Measurements from ENCODE around the gene CKS2.

Gene CKS2

DNA sequence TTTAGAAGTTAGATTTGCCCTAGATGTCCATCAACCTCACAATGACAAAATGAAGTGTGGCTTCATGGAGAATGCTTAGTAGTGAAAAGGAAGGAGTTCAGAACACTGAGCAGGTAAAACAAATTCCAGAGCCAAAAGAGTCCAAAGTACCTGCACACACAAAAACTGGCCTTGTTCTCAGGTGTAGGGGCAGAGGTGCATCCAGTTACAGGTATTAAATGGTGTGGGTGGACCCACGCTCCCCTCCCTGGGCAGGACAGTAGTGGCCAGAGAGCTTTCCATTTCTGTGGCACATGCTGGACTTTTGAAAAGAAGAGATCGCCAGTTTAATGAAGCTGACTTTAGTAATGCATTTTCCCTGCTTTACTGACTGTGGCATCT is 54.5 kb downstream of the CKS2 start:
- TF ChIP-seq, protein P1, sequence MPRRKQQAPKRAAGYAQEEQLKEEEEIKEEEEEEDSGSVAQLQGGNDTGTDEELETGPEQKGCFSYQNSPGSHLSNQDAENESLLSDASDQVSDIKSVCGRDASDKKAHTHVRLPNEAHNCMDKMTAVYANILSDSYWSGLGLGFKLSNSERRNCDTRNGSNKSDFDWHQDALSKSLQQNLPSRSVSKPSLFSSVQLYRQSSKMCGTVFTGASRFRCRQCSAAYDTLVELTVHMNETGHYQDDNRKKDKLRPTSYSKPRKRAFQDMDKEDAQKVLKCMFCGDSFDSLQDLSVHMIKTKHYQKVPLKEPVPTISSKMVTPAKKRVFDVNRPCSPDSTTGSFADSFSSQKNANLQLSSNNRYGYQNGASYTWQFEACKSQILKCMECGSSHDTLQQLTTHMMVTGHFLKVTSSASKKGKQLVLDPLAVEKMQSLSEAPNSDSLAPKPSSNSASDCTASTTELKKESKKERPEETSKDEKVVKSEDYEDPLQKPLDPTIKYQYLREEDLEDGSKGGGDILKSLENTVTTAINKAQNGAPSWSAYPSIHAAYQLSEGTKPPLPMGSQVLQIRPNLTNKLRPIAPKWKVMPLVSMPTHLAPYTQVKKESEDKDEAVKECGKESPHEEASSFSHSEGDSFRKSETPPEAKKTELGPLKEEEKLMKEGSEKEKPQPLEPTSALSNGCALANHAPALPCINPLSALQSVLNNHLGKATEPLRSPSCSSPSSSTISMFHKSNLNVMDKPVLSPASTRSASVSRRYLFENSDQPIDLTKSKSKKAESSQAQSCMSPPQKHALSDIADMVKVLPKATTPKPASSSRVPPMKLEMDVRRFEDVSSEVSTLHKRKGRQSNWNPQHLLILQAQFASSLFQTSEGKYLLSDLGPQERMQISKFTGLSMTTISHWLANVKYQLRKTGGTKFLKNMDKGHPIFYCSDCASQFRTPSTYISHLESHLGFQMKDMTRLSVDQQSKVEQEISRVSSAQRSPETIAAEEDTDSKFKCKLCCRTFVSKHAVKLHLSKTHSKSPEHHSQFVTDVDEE (CRISPR knock-in tag; IDR thresholded peaks at IDR 0.05) = no peak
- ATAC-seq = no peak

Data from SK-N-SH treated with all-trans-retinoic acid at 6 μM for 48 hours (cell line).